GM21515 (cell line): ENCODE measurements around the gene PANK4.
"Not testable (repeated sequence)": the region's sequence is repeated elsewhere in the genome, so short reads cannot be mapped to it uniquely, and the experiment has no call there.

Experiments used
- ATAC-seq: cut with Tn5 transposase; IDR thresholded peaks from one replicate; pipeline ENCODE4 v1.9.1; 2021; ENCODE audit not compliant: unreplicated experiment

Gene PANK4

GRCh38 chr1:2559509-2560298, 33.3 kb upstream of the PANK4 start:
- no peak for ATAC-seq

GRCh38 chr1:2558861-2559260, 32.5 kb upstream of the PANK4 start:
- no peak for ATAC-seq

GRCh38 chr1:2558420-2558819, 32.0 kb upstream of the PANK4 start:
- ATAC-seq = no peak

GRCh38 chr1:2557482-2558400, 31.3 kb upstream of the PANK4 start:
- no peak for ATAC-seq

- ATAC-seq = no peak
Observed at GRCh38 chr1:2556678-2557481, 30.5 kb upstream of the PANK4 start.

GRCh38 chr1:2556277-2556677, 29.9 kb upstream of the PANK4 start, which contains the start of gene TNFRSF14:
Gene TNFRSF14 (plus strand): TSS chr1:2556371. CDS start chr1:2556665, 294 bp downstream.
- no peak for ATAC-seq

GRCh38 chr1:2555634-2556276, 29.4 kb upstream of the PANK4 start:
- no peak for ATAC-seq

- no peak for ATAC-seq
Observed at GRCh38 chr1:2554621-2555387, 28.4 kb upstream of the PANK4 start.

- no peak for ATAC-seq
Observed at GRCh38 chr1:2553871-2554620, 27.6 kb upstream of the PANK4 start.

GRCh38 chr1:2553076-2553475, 26.7 kb upstream of the PANK4 start:
- ATAC-seq = not testable (repeated sequence)

GRCh38 chr1:2552189-2552588, 25.8 kb upstream of the PANK4 start:
- ATAC-seq = no peak

- ATAC-seq = not testable (repeated sequence)
Observed at GRCh38 chr1:2551544-2551943, 25.1 kb upstream of the PANK4 start.

- ATAC-seq = not testable (repeated sequence)
Observed at GRCh38 chr1:2550309-2550861, 24.0 kb upstream of the PANK4 start.

GRCh38 chr1:2549367-2550029, 23.1 kb upstream of the PANK4 start:
- not testable (repeated sequence) for ATAC-seq

- ATAC-seq = peak; percentile 21
Observed at GRCh38 chr1:2548068-2548589, 21.7 kb upstream of the PANK4 start.

- no peak for ATAC-seq
Observed at GRCh38 chr1:2547210-2548067, 21.0 kb upstream of the PANK4 start.
